GM12878 (cell line): ENCODE results near the gene TACC2. TPM values are rescaled to one million over a fixed set of nuclear protein-coding genes. Genes with fewer than 3 reads are reported as not detected.

ENCODE experiments used
- ATAC-seq: fragments of 200-7000 bp; cut with Tn5 transposase; 3 replicates; pipeline ENCODE4 v1.9.1; 2020; ENCODE audit warnings: mild to moderate bottlenecking, moderate library complexity
- BruUV-seq: library from RNA; stranded (reverse); fragments of 400-500 nt; replicated peaks from 2 replicates; lab custom pipeline; 2021; lab: Mats Ljungman, UMichigan
- CTCF ChIA-PET: fragments of 300-600 bp; sonication (Branson Sonifier 250); formaldehyde crosslinking; extraction: SDS; loops from one replicate; lab custom pipeline; 2021; ENCODE audit warnings: inconsistent platforms; lab: Yijun Ruan, JAX
- POLR2A ChIA-PET: fragments of 350-600 bp; formaldehyde crosslinking; extraction: SDS; loops from one replicate; lab custom pipeline; 2021; ENCODE audit warnings: inconsistent platforms; lab: Charles Lee
- RAD21 ChIA-PET: fragments of 300-600 bp; sonication (Branson Sonifier 250); formaldehyde crosslinking; loops from one replicate; lab custom pipeline; 2023; ENCODE audit warnings: antibody characterized with exemption; ENCODE audit not compliant: unreplicated experiment; lab: Charles Lee
- SMC1A ChIA-PET: fragments of 300-600 bp; sonication (Branson Sonifier 250); formaldehyde crosslinking; loops from one replicate; lab custom pipeline; 2023; ENCODE audit not compliant: unreplicated experiment, uncharacterized antibody; lab: Charles Lee
- DNase-seq: peaks from one replicate; pipeline ENCODE4 v3.0.0-alpha.2; 2011; ENCODE audit warnings: low read depth, low spot score
- FAIRE-seq: peaks from 3 replicates; lab custom pipeline; 2011; peaks lifted over from hg19 to GRCh38; lab: Jason Lieb, UNC
- H2AFZ ChIP-seq: 2 replicates; pipeline ENCODE4 v1.6.0; 2011; ENCODE audit warnings: low read depth, low read length, control low read depth; ENCODE audit not compliant: control insufficient read depth
- H3K27ac ChIP-seq: 2 replicates; pipeline ENCODE4 v1.5.1; 2011; ENCODE audit warnings: control low read depth; ENCODE audit not compliant: control insufficient read depth, insufficient read depth
- H3K27me3 ChIP-seq, 2 experiments: replicated peaks in 1 of 2; 2 replicates each; pipeline versions ENCODE4 v1.6.0 to v1.6.1; 2011; ENCODE audit warnings: low read length in 1 of 2; ENCODE audit not compliant: control insufficient read depth in 2 of 2, insufficient read depth in 2 of 2
- H3K36me3 ChIP-seq, 2 experiments: 2 replicates each; pipeline ENCODE4 v1.5.1; 2011; ENCODE audit warnings: low read length in 1 of 2; ENCODE audit not compliant: control insufficient read depth in 2 of 2, insufficient read depth in 2 of 2
- H3K4me1 ChIP-seq: 2 replicates; pipeline ENCODE4 v1.6.1; 2011; ENCODE audit warnings: mild to moderate bottlenecking, low read length, moderate library complexity, mixed read lengths; ENCODE audit not compliant: control insufficient read depth, insufficient read depth
- H3K4me2 ChIP-seq: 2 replicates; pipeline ENCODE4 v1.6.0; 2011; ENCODE audit warnings: control low read depth; ENCODE audit not compliant: control insufficient read depth, insufficient read depth
- H3K4me3 ChIP-seq: fragments of 200-600 bp; sonication (generic); 2 replicates; pipeline ENCODE4 v1.5.1; 2016
- H3K79me2 ChIP-seq: 2 replicates; pipeline ENCODE4 v1.6.0; 2011; ENCODE audit warnings: low read length; ENCODE audit not compliant: control insufficient read depth, insufficient read depth
- H3K9ac ChIP-seq: 2 replicates; pipeline ENCODE4 v1.8.0; 2011; ENCODE audit warnings: low read length, control low read depth, mixed read lengths; ENCODE audit not compliant: control insufficient read depth, insufficient read depth
- H3K9me3 ChIP-seq: replicated peaks from 3 replicates; pipeline ENCODE4 v1.5.1; 2011; ENCODE audit warnings: mild to moderate bottlenecking, low read length; ENCODE audit not compliant: control insufficient read depth, insufficient read depth
- H4K20me1 ChIP-seq: 2 replicates; pipeline ENCODE4 v1.6.0; 2011; ENCODE audit not compliant: control insufficient read depth, insufficient read depth
- CBFB ChIP-seq: IDR thresholded peaks from 2 replicates; pipeline ENCODE4 v1.6.1; 2016; ENCODE audit warnings: antibody characterized with exemption, low read depth
- CBX5 ChIP-seq: sonication (generic); IDR thresholded peaks from 2 replicates; pipeline ENCODE4 v1.6.1; 2016; ENCODE audit warnings: low read depth, moderate library complexity, mild to moderate bottlenecking, inconsistent platforms
- CHD1 ChIP-seq: IDR thresholded peaks from 2 replicates; pipeline ENCODE4 v1.6.1; 2012; ENCODE audit warnings: low read depth, low read length, improper control_type of control experiment
- HDGF ChIP-seq: fragments of 450-650 bp; IDR thresholded peaks from 2 replicates; pipeline ENCODE4 v1.6.1; 2016; ENCODE audit warnings: antibody characterized with exemption
- MEF2A ChIP-seq: IDR thresholded peaks from 2 replicates; pipeline ENCODE4 v1.6.1; 2011; ENCODE audit warnings: low read depth, mild to moderate bottlenecking, low read length, moderate library complexity; ENCODE audit not compliant: insufficient read depth
- SMAD5 ChIP-seq: IDR thresholded peaks from 2 replicates; pipeline ENCODE4 v1.6.1; 2016; ENCODE audit warnings: antibody characterized with exemption, low read depth
- WGBS: methylation state at CpG from one replicate; pipeline ENCODE4 v1.1.6; 2016; ENCODE audit warnings: low lambda C conversion rate; ENCODE audit not compliant: insufficient replicate concordance, insufficient coverage; ENCODE audit errors: missing lambda C conversion rate; 5-methylcytosine and 5-hydroxymethylcytosine counted together
- in situ Hi-C: fragments of 300-500 bp; cut with MboI; formaldehyde crosslinking; loops from 9 replicates; pipeline ENCODE4 v1.14.3; 2018; ENCODE audit warnings: mixed read lengths
- intact Hi-C: fragments of 100-400 bp; cut with micrococcal nuclease; formaldehyde crosslinking; loops from one replicate; pipeline ENCODE4 v1.14.2; 2022; ENCODE audit not compliant: unreplicated experiment
- polyA plus RNA-seq, 11 experiments: library from polyadenylated mRNA; depleted of rRNA in 4 of 11; unstranded in 6 of 11; stranded (reverse) in 5 of 11; fragments of >200 nt; fragmentation: Nextera tagmentation in 4 of 11; fragmentation: Illumina TruSeq in 1 of 11; extraction: Ambion mirVana in 4 of 11; extraction: Trizol in 1 of 11; gene quantifications; 1 replicate in 1 of 11; 2 replicates in 10 of 11; pipeline versions ENCODE4 v1.2.1 to v1.2.3, GENCODE V29; 2011 to 2016; ENCODE audit warnings: inconsistent platforms in 2 of 11, missing spikeins in 2 of 11, low read depth in 1 of 11
- total RNA-seq, 4 experiments: library from RNA; depleted of rRNA in 3 of 4; stranded (reverse); fragments of >200 nt in 3 of 4; fragmentation: Illumina TruSeq in 1 of 4; extraction: Trizol in 1 of 4; gene quantifications; 2 replicates each; pipeline versions ENCODE4 v1.2.1 to v1.2.3, GENCODE V29; 2013 to 2021
- TF ChIP-seq, protein P1 (sequence below): fragments of 450-650 bp; IDR thresholded peaks from 2 replicates; pipeline ENCODE4 v1.6.1; 2016; ENCODE audit warnings: mild to moderate bottlenecking
- TF ChIP-seq, protein P2 (sequence below): IDR thresholded peaks from 2 replicates; pipeline ENCODE4 v1.6.1; 2011; ENCODE audit warnings: borderline replicate concordance, low read depth, mild to moderate bottlenecking, moderate library complexity, mixed read lengths, low read length; ENCODE audit not compliant: insufficient read depth; ENCODE audit errors: extremely low read length

TACC2 gene
- total and polyA plus RNA-seq, 10 of the 15 experiments (the other 5 are each of a cell fraction or from before 2014, with no cell fraction given): 0.07 to 0.64 (median 0.13) TPM; not detected in 5

DNA sequence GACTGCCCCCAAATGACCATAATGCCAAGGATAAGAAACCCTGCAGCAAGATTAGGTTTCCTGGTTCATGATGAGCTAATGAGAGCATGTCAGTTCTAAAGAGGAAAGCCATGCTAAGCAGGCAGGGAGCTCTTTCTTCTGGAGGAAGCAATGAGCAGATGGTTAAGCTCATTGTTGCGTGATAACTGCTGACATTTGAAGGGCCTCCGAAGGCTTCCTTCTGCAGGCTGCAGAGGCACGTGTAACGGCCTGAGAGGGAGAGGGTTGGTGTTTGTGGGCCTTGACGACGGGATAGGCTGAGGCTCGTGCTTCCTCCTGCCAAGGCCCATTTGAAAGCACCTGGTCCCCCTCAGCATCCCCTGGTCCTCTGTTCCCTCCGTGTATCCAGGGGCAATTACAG is 218.6 kb downstream of the TACC2 start:
- ATAC-seq (no peak), DNase-seq (no peak), FAIRE-seq (no peak)
- Histone ChIP-seq H3K4me1 (no peaks in the 10 kb centered on the region), H3K9me3 (no peaks in the 10 kb centered on the region), H3K36me3 (no peaks in the 10 kb centered on the region), H4K20me1 (no peaks in the 10 kb centered on the region), H3K27me3 (peaks cover 0 to 6% of the 10 kb centered on the region in 2 experiments; a peak in 3 of 4 replicates), H2AFZ (no peak overlapping the region), H3K27ac (no peak overlapping the region), H3K4me3 (no peak overlapping the region), H3K4me2 (no peak overlapping the region), H3K9ac (no peak overlapping the region), H3K79me2 (no peaks in the 10 kb centered on the region)
- SMC1A ChIA-PET: no interaction called here
- BruUV-seq: no TSS peak
- POLR2A ChIA-PET: no interaction called here
- in situ Hi-C loops: no loop called here
- WGBS: 1% methylated on average over 8 of the region's 8 CpGs
- RAD21 ChIA-PET: no interaction called here
- CTCF ChIA-PET: no interaction called here
- intact Hi-C loops: no loop called here
- TF ChIP-seq HDGF (no peak), CBFB (no peak), SMAD5 (no peak), MEF2A (no peak), CBX5 (no peak), CHD1 (no peak)
- TF ChIP-seq, protein P1, sequence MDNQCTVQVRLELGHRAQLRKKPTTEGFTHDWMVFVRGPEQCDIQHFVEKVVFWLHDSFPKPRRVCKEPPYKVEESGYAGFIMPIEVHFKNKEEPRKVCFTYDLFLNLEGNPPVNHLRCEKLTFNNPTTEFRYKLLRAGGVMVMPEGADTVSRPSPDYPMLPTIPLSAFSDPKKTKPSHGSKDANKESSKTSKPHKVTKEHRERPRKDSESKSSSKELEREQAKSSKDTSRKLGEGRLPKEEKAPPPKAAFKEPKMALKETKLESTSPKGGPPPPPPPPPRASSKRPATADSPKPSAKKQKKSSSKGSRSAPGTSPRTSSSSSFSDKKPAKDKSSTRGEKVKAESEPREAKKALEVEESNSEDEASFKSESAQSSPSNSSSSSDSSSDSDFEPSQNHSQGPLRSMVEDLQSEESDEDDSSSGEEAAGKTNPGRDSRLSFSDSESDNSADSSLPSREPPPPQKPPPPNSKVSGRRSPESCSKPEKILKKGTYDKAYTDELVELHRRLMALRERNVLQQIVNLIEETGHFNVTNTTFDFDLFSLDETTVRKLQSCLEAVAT: no peak
- TF ChIP-seq, protein P2, sequence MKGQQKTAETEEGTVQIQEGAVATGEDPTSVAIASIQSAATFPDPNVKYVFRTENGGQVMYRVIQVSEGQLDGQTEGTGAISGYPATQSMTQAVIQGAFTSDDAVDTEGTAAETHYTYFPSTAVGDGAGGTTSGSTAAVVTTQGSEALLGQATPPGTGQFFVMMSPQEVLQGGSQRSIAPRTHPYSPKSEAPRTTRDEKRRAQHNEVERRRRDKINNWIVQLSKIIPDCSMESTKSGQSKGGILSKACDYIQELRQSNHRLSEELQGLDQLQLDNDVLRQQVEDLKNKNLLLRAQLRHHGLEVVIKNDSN: no peak
